HCT116 (cell line): ENCODE measurements around the gene SRCAP. TPM values are rescaled to one million over a fixed set of nuclear protein-coding genes. Genes with fewer than 3 reads are reported as not detected.

ENCODE experiments used
- ATAC-seq: fragments of 200-7000 bp; cut with Tn5 transposase; 2 replicates; pipeline ENCODE4 v1.9.1; 2020; ENCODE audit warnings: mild to moderate bottlenecking, moderate library complexity
- BruUV-seq: library from RNA; stranded (reverse); fragments of 400-500 nt; replicated peaks from 2 replicates; lab custom pipeline; 2021; lab: Mats Ljungman, UMichigan
- CTCF ChIA-PET: fragments of 300-600 bp; sonication (Branson Sonifier 250); formaldehyde crosslinking; loops from one replicate; lab custom pipeline; 2021; ENCODE audit warnings: antibody characterized with exemption; lab: Charles Lee
- POLR2A ChIA-PET: fragments of 300-600, 350-600 bp; sonication (Branson Sonifier 250); formaldehyde crosslinking; loops from one replicate; lab custom pipeline; 2021; ENCODE audit warnings: antibody characterized with exemption; lab: Charles Lee
- RAD21 ChIA-PET, 2 experiments: fragments of 300-600 bp; sonication (Branson Sonifier 250); formaldehyde crosslinking; loops; one replicate each; lab custom pipeline; 2023; ENCODE audit warnings: low total read pairs in 2 of 2; ENCODE audit not compliant: uncharacterized antibody in 2 of 2, unreplicated experiment in 2 of 2, low non-redundant PET in 1 of 2; lab: Charles Lee
- DNase-seq: peaks from one replicate; pipeline ENCODE4 v3.0.0-alpha.2; 2010; ENCODE audit warnings: low read depth, low spot score
- H2AFZ ChIP-seq: fragments of 200-600 bp; shearing (Covaris generic), sonication (generic); 2 replicates; pipeline ENCODE4 v1.6.1; 2017; ENCODE audit warnings: low read depth, mixed run types, mixed read lengths, antibody characterized with exemption, low read length; ENCODE audit not compliant: poor library complexity, severe bottlenecking
- H3K27ac ChIP-seq: 2 replicates; pipeline ENCODE4 v1.5.1; 2012; ENCODE audit warnings: low read depth, low read length
- H3K27me3 ChIP-seq: fragments of 200-600 bp; sonication (generic); 2 replicates; pipeline ENCODE4 v1.6.1; 2016; ENCODE audit warnings: mixed run types, low read length, mixed read lengths; ENCODE audit not compliant: insufficient read depth
- H3K36me3 ChIP-seq, 2 experiments: fragments of 200-500 bp in 1 of 2; fragments of 200-600 bp in 1 of 2; sonication (Bioruptor generic) in 1 of 2; sonication (generic) in 1 of 2; 2 replicates each; pipeline versions ENCODE4 v1.5.1 to v1.6.1; 2014 to 2016; ENCODE audit warnings: low read length in 2 of 2, inconsistent platforms in 1 of 2, mixed read lengths in 1 of 2, mixed run types in 1 of 2; ENCODE audit not compliant: insufficient read depth in 2 of 2, control insufficient read depth in 1 of 2
- H3K4me1 ChIP-seq, 2 experiments: fragments of 200-600 bp in 1 of 2; sonication (generic) in 1 of 2; 2 replicates each; pipeline versions ENCODE4 v1.5.1 to v1.6.1; 2012 to 2017; ENCODE audit warnings: low read length in 2 of 2, inconsistent platforms in 1 of 2, mild to moderate bottlenecking in 1 of 2, mixed read lengths in 1 of 2, mixed run types in 1 of 2, moderate library complexity in 1 of 2; ENCODE audit not compliant: insufficient read depth in 2 of 2, control insufficient read depth in 1 of 2
- H3K4me2 ChIP-seq: fragments of 200-600 bp; sonication (generic); 2 replicates; pipeline ENCODE4 v1.6.1; 2017; ENCODE audit warnings: mixed run types, low read length, mixed read lengths
- H3K4me3 ChIP-seq, 2 experiments: fragments of 200-600 bp in 1 of 2; sonication (generic) in 1 of 2; replicated peaks in 1 of 2; 2 replicates each; pipeline ENCODE4 v1.5.1; 2011 to 2016; ENCODE audit warnings: low read length in 2 of 2, control low read depth in 1 of 2, low read depth in 1 of 2, mild to moderate bottlenecking in 1 of 2, mixed read lengths in 1 of 2, mixed run types in 1 of 2
- H3K79me2 ChIP-seq: fragments of 200-600 bp; sonication (generic); 2 replicates; pipeline ENCODE4 v1.6.1; 2017; ENCODE audit warnings: mild to moderate bottlenecking, mixed run types, low read length, moderate library complexity, mixed read lengths; ENCODE audit not compliant: insufficient read depth
- H3K9ac ChIP-seq: fragments of 200-600 bp; sonication (generic); 2 replicates; pipeline ENCODE4 v1.6.1; 2016; ENCODE audit warnings: low read length, mixed read lengths
- H3K9me2 ChIP-seq: fragments of 200-600 bp; sonication (generic), shearing (Covaris generic); 2 replicates; pipeline ENCODE4 v1.6.1; 2017; ENCODE audit warnings: mixed run types, mild to moderate bottlenecking, moderate library complexity; ENCODE audit not compliant: insufficient read depth
- H3K9me3 ChIP-seq, 2 experiments: fragments of 200-500 bp in 1 of 2; fragments of 200-600 bp in 1 of 2; sonication (Bioruptor generic) in 1 of 2; sonication (generic) in 1 of 2; 2 replicates each; pipeline ENCODE4 v1.6.1; 2014 to 2017; ENCODE audit warnings: low read length in 2 of 2, mixed read lengths in 2 of 2, inconsistent platforms in 1 of 2, low read depth in 1 of 2, mild to moderate bottlenecking in 1 of 2, mixed run types in 1 of 2, moderate library complexity in 1 of 2; ENCODE audit not compliant: control insufficient read depth in 1 of 2, insufficient read depth in 1 of 2
- H4K20me1 ChIP-seq: fragments of 200-600 bp; sonication (generic), shearing (Covaris generic); 2 replicates; pipeline ENCODE4 v1.6.1; 2017; ENCODE audit warnings: mixed run types, mild to moderate bottlenecking, moderate library complexity; ENCODE audit not compliant: insufficient read depth
- EGR1 ChIP-seq: IDR thresholded peaks from 2 replicates; pipeline ENCODE4 v1.6.1; 2012; ENCODE audit warnings: low read depth
- EZH2phosphoT487 ChIP-seq: fragments of 200-600 bp; IDR thresholded peaks from 2 replicates; pipeline ENCODE4 v1.6.1; 2018; ENCODE audit warnings: antibody characterized with exemption, borderline replicate concordance
- MAX ChIP-seq: IDR thresholded peaks from 2 replicates; pipeline ENCODE4 v1.6.1; 2012
- POLR2AphosphoS5 ChIP-seq: IDR thresholded peaks from 2 replicates; pipeline ENCODE4 v1.6.1; 2011; ENCODE audit warnings: mild to moderate bottlenecking, low read depth, low read length, moderate library complexity
- RAD21 ChIP-seq: IDR thresholded peaks from 2 replicates; pipeline ENCODE4 v1.6.1; 2012; ENCODE audit warnings: low read depth, mild to moderate bottlenecking
- SIN3A ChIP-seq: IDR thresholded peaks from 2 replicates; pipeline ENCODE4 v1.6.1; 2012; ENCODE audit warnings: low read depth
- SP1 ChIP-seq: IDR thresholded peaks from 2 replicates; pipeline ENCODE4 v1.6.1; 2012; ENCODE audit warnings: low read depth
- YY1 ChIP-seq: IDR thresholded peaks from 2 replicates; pipeline ENCODE4 v1.6.1; 2011; ENCODE audit warnings: low read length, low read depth, moderate library complexity, mild to moderate bottlenecking; ENCODE audit not compliant: insufficient replicate concordance; ENCODE audit errors: extremely low read depth
- intact Hi-C: fragments of 100-400 bp; cut with micrococcal nuclease; formaldehyde crosslinking; loops from 2 replicates; pipeline ENCODE4 v1.10.0; 2022
- total RNA-seq: library from RNA; stranded (reverse); gene quantifications from one replicate; pipeline ENCODE4 v1.2.1, GENCODE V29; 2021; ENCODE audit not compliant: unreplicated experiment
- TF ChIP-seq, protein P1 (sequence below): IDR thresholded peaks from 2 replicates; pipeline ENCODE4 v1.6.1; 2012
- TF ChIP-seq, protein P2 (sequence below), 3 experiments: fragments of 200-600 bp in 1 of 3; sonication (generic) in 1 of 3; IDR thresholded peaks in 2 of 3; conservative IDR thresholded peaks in 1 of 3; 2 replicates each; pipeline ENCODE4 v1.5.1; 2012 to 2017; ENCODE audit warnings: low read depth in 2 of 3, low read length in 2 of 3, antibody characterized with exemption in 1 of 3, borderline replicate concordance in 1 of 3, control low read depth in 1 of 3, mild to moderate bottlenecking in 1 of 3, mixed read lengths in 1 of 3, mixed run types in 1 of 3, moderate library complexity in 1 of 3; ENCODE audit not compliant: insufficient read depth in 1 of 3

The SRCAP gene
- total RNA-seq, 1 experiment from 2014 or later, result 59.6 TPM

DNA sequence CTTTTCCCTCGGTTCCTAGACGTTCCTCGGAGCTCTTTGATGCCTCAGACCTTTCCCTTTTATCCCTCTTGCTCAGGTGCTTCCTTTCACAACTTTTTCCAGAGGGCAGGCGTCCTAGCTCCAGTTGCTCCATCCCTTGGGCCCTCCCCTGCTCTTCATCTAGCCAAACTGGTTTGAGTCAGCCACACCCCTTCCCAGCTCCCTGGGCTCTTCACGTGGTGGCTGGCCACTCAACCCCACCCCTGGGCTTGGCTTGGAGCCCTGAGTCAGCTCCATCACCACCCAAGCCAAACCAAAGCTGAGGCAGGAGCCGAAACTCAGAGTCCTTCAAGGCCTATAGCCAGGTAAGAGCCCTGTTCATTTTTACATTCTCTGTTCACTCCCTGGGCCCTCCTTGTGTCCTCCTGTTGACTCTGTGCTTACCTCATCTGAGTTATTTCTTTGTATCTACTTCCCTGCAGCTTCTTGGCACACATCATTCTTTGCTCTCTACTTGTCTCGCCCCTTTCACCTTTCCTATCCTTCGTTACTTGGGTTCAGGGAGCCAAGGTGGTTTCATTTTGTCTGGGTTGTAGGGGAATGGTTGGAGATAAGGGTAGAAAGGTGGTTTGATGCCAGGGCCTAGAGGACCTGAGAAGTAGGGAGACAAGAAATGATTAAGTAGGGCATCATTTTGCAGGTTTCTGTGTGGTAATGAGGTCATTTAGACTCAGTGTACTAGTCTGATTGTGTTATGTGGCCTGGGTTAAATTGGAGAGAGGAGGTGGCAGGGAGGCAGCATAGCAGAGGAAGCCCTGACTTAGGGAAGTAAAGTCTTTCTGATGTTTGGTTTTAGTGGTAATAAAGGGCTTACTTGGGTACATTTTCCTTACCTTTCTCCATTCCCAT lies 41.6 kb downstream of the SRCAP start:
- peak; percentile 91 for ATAC-seq
- H3K27me3 ChIP-seq, result no peaks in the 10 kb centered on the region
- no peaks in the 10 kb centered on the region for H3K9me2 ChIP-seq
- intact Hi-C loops, result loop anchor here (2.0 kb wide), 1 partner anchor 42 kb away; the partner anchor contains the start of gene SRCAP
- H3K4me2 ChIP-seq, result peak overlapping the region; percentile 90
- H3K9me3 ChIP-seq, result no peaks in the 10 kb centered on the region
- no peaks in the 10 kb centered on the region for H4K20me1 ChIP-seq
- peaks cover 29 to 36% of the 10 kb centered on the region in 2 experiments for H3K4me1 ChIP-seq
- no peak for TF ChIP-seq EGR1
- TF ChIP-seq POLR2AphosphoS5, result peak; percentile 63; the same call in 1 of the 2 replicates
- TF ChIP-seq, protein P1, sequence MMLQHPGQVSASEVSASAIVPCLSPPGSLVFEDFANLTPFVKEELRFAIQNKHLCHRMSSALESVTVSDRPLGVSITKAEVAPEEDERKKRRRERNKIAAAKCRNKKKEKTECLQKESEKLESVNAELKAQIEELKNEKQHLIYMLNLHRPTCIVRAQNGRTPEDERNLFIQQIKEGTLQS, result no peak
- peak; percentile 83 for TF ChIP-seq SP1
- TF ChIP-seq SIN3A, result peak; percentile 71
- no peak for TF ChIP-seq RAD21
- TF ChIP-seq EZH2phosphoT487, result no peak
- TF ChIP-seq, protein P2, sequence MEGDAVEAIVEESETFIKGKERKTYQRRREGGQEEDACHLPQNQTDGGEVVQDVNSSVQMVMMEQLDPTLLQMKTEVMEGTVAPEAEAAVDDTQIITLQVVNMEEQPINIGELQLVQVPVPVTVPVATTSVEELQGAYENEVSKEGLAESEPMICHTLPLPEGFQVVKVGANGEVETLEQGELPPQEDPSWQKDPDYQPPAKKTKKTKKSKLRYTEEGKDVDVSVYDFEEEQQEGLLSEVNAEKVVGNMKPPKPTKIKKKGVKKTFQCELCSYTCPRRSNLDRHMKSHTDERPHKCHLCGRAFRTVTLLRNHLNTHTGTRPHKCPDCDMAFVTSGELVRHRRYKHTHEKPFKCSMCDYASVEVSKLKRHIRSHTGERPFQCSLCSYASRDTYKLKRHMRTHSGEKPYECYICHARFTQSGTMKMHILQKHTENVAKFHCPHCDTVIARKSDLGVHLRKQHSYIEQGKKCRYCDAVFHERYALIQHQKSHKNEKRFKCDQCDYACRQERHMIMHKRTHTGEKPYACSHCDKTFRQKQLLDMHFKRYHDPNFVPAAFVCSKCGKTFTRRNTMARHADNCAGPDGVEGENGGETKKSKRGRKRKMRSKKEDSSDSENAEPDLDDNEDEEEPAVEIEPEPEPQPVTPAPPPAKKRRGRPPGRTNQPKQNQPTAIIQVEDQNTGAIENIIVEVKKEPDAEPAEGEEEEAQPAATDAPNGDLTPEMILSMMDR (IDR thresholded peaks at IDR 0.05 in 2 of 3, conservative IDR thresholded peaks at IDR 0.05 in 1 of 3; ENCODE audit: borderline replicate concordance in 1 of 3, insufficient read depth in 1 of 3, low read depth in 2 of 3, low read length in 2 of 3), result no peak
- TF ChIP-seq MAX, result peak; percentile 88
- TF ChIP-seq YY1, result peak; percentile 48
- H3K4me3 ChIP-seq, result peak overlapping the region; percentile 47 to 60
- BruUV-seq, result TSS peak; percentile 63
- H3K79me2 ChIP-seq, result peaks cover 30% of the 10 kb centered on the region
- RAD21 ChIA-PET, result interaction anchor here in 1 of 2 experiments (0.6 kb wide), 1 partner anchor 293 kb away, joined by 8 read pairs; the partner anchor contains the start of gene STX4
- no peak overlapping the region for H2AFZ ChIP-seq
- H3K9ac ChIP-seq, result peak overlapping the region; percentile 73
- peak overlapping the region; percentile 72 for H3K27ac ChIP-seq
- POLR2A ChIA-PET, result interaction anchor here (0.6 to 1.3 kb wide), 3 partner anchors 8 to 149 kb away, joined by 3 to 5 read pairs (median 3); no protein-coding TSS in a partner anchor
- peak; percentile 87 for DNase-seq
- H3K36me3 ChIP-seq, result peaks cover 29 to 53% of the 10 kb centered on the region in 2 experiments; a peak in 3 of 4 replicates
- CTCF ChIA-PET, result interaction anchor here (1.0 kb wide), 1 partner anchor 201 kb away, joined by 5 read pairs; no protein-coding TSS in a partner anchor
